Left renal cortex interstitium (tissue), 4 donors: ENCODE measurements around the gene KYNU. TPM values are rescaled to one million over a fixed set of nuclear protein-coding genes. Genes with fewer than 3 reads are reported as not detected.
"Not testable (repeated sequence)": the region's sequence is repeated elsewhere in the genome, so short reads cannot be mapped to it uniquely, and the experiment has no call there.

Experiments used
- DNase-seq, 4 donors: peaks; one replicate each; pipeline ENCODE4 v3.0.0-alpha.2; 2013; ENCODE audit warnings: low read depth in 4 of 4, low spot score in 2 of 4, missing footprints in 1 of 4
- polyA plus RNA-seq, 4 donors: library from polyadenylated mRNA; unstranded; fragments of 120-200 nt; gene quantifications; one replicate each; pipeline ENCODE4 v1.2.1, GENCODE V29; 2013; ENCODE audit not compliant: insufficient read length in 4 of 4

The KYNU gene
- polyA plus RNA-seq, 4 donors = 4.5 to 7.1 (median 5.4) TPM

DNA sequence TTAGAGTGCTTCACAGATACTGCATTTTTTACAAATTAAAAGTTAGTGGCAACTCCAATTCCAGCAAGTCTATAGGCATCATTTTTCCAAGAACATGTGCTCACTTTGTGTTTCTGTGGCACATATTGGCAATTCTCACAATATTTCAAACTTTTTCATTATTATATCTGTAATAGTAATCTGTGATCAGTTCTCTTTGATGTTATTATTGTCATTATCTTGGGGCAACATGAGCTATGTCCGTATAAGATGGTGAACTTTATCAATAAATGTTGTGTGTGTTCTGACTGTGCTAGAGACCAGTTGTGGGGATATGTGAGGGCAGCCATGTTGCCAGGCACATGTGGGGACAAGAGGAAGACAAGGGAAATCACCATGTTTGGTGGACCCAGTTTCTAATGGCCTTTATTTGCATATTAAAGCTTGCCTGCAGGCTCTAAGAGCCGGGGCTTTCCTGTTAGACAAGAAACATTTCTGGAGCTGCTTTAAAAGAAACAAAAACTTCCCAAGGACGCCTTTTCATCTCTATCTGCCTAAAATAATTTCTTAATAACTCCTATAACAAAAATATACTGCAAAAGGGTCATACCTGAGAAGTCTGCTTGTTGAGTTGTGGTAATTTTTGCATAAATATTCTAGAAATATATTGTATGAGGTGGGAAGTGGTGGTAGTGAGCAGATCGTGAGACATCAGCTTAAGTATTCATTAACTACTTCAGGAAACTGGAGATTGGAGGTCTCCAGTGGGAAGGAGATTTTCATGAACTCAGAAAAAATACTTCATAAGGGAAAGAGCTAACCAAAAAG, 37.2 kb downstream of the KYNU start:
- DNase-seq = no peak

DNA sequence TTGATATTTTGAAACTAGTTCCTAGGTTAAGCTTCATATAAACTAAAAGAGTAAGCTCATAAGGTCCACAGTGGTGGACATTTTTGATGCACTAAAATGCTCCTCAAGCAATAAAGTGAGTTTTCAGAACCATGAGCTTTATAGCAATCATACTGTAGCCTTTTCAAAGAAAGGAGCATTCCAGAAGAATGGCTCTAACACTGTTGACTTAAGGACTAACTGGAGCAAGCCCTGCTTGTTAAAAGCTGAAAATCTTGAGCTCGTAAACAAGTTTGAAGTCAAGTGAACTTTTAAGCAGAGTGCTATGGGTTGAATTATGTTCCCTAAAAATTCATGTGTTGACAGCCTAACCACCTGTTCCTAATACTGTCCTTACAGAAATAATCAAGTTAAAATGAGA, 38.0 kb downstream of the KYNU start:
- no peak for DNase-seq

DNA sequence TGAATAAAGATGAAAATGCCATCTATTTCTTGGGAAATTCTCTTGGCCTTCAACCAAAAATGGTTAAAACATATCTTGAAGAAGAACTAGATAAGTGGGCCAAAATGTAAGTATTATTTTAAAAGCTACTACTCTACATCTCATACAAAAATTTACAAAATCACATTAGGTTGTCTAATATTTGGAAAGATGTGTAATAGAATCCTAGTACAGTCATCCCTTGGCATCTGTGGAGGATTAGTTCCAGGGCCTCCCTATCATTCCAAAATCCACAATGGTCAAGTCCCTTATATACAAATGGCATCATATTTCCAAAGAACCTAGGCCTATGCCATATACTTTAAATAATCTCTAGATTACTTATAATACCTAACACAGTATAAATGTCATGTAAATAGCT, 41.2 kb downstream of the KYNU start:
- DNase-seq = no peak

DNA sequence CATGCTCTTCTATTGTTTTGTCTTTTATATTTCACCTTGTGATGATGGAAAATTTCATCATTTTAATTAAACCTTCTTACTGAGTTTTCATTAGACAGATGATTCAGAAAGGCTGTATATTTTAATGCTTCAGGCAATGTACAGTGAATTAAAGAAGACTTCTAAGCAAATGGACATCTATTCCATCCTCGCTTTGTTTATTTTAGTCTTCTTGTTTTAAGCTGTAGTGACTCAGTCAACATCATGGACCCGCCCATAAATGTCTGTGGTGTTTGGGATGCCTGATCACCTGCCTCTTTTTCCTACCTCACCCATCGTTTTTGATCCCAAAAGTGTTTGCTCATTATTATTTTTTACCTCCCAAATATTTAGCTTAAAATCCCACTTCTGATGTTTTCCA, 43.1 kb downstream of the KYNU start:
- DNase-seq = no peak

DNA sequence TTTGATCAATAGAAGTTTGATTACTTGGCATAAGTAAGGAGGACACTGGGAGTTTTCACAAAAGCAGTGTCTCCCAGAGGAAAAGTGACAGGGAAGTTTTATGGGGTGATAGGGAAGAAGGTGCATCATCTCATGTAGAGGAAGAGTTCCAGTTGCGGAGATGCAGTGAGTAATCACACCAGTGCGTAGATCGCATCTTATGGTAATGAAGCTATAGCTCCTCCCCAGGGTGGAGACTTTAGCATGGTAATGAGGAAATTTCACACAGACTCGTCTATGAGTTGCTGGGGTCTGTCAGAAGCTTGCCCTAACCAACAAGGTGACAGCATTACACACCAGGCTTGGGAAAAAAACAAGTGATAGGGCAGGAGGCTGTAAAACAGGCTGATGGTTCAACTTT, 49.0 kb downstream of the KYNU start:
- DNase-seq = no peak

DNA sequence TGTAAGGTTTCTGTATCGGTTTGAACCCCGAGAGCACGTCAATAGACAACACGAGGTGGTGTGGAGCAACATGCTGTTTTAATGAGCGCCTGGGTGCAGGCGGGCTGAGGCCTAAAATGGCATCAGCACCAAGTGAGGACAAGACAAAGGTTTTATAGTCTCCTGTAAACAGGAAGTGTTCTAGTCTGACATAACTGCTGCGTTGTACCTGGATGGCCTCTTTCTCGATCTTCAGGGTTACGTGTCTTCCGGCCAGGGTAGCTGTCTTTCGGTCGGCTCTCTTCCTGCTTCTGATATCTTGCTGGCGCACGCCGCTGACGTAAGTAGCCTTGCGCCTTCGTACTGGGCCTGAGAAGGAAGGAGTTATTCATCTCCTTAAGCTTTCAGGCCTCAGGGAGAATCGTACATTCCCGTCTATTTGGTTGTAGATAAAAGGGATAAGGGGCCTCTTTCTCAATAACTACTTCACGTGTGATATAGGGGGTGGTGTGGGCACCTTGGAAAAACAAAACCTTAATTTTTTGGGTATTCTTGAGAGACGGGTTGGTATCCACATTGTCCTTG, 53.5 kb downstream of the KYNU start:
- no peak for DNase-seq

DNA sequence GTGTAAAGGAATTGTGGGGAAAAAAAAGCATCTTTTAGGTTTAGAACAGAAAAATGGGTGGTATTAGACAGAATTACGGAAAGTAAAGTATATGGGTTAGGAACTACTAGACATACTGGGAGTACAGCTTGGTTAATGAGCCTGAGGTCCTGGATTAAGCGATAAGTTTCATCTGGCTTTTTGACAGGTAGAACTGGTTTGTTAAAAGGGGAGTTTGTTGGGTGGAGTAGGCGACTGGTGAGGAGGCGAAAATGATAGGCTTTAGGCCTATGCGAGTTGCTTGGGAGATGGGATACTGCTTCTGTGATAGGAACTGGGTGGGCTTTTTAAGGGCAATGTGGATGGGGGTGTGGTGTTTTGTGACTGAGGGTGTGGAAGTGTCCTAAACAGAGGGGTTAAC, 56.5 kb downstream of the KYNU start:
- DNase-seq = no peak

DNA sequence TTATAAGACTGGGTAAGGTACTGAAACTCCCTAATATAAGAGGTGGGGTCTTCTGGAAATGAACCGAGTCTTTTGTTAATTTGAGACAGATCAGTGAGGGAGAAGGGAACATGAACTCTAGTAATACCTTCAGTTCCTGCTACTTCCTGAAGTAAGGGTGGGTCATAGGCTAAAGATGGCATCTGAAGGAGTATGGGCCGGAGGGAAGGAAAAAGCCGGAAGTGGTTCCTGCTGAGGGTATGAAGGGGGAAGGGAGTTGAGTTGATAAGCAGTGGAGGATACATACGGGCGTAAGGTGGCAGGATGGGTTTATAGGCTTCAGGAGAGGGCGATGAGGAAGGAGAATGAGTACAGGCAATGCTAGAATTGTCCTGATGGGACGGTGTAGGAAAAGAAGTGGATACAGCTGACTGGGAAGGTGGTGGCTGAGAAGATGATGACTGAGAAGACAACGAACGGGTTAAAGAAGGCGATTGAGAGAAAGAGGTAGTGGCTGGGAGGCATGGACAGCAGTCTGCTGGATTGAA, 58.2 kb downstream of the KYNU start:
- DNase-seq = no peak

DNA sequence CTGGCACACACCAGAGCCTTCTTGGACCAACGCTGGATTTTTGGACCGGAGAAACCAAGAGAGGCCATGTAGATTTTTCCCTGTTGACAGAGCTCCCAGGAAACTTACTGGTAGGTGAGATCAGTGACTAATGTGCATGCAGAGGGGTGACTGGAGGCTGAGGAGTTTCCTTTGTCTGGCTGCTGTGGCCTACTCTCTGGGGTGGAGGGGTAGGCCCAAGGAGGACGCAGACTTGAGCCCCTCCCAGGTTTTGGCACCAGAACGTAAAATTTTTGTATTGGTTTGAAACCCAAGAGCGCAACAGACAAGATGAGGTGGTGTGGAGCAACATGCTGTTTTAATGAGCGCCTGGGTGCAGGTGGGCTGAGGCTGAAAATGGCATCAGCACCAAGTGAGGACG, 59.2 kb downstream of the KYNU start:
- no peak for DNase-seq

DNA sequence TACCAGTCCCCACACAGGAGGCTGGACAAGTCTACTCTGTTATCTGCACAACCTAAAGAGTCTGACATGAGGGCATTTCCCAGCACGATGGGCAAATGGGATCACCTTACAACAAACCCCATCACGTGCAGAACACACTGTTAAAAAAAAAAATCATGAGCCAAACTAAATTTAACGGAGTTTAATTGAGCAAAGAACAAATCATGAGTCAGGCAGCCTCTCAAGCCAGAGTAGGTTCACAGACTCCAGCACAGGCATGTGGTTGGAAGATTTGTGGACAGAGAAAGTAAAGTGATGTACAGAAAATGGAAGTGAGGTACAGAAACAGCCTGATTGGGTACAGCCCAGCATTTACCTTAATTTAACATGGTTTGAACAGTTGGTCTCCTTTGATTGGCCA, 59.9 kb downstream of the KYNU start:
- no peak for DNase-seq

DNA sequence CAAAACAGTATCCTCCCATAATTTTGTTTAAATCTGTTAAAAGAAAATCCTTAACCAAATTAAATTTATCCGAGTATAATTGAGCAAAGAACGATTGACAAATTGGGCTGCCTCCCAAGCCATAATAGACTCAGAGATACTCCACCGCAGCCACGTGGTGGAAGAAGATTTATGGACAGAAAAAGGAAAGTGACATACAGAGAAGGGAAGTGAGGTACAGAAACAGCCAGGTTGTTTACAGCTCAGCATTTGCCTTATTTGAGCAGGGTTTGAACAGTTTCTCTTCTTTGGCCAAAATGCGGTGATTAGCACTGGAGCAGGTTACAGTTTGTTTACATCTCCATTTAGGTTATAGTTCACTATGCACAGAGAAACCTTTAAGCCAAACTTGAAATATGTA, 60.8 kb downstream of the KYNU start:
- DNase-seq = no peak

DNA sequence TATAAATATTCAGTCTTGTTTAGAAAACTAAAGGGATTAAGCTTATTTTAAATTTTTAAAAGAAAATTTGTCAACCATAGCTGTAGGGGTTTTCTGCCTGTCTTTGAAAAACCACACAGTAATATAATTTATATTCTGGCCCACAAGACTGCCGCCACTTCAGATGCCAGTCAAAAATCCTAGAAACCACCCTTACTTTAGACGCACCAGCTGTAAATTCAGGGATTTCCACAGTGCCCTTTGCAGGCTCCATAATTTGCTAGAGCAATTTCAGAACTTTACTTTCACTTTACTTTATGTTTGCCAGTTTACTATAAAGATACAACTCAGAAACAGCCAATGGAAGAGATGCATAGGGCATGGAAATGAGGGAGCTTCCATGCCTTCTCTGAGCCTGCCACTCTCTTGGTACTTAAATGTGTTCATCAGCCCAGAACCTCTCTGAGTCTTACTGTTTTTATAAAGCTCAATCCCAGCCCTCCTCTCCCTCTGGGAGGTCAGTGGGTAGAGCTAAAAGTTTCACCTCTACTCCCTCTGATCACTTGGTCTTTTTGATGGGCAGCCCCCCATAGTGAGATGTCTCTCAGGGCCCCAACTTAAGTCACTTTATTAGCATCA, 63.3 kb downstream of the KYNU start:
- DNase-seq = no peak

DNA sequence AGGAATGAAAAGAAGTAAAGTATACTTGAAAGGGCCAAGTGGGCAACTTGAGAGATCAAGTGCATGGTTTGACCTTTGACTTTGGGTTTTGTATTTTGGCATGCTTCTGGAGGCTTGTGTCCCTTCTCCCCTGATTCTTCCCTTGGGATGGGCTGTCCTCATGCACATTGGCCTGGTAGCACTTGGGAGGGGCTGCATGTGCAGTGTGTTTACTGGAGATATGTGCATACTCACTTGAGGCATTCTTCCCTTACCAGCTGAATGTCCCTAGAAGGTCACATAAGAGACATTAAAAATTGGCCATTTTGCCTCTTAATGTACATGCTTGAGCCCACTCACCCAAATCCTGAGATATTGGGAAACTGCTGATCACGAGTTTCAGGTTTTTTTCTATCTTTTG, 65.2 kb downstream of the KYNU start:
- DNase-seq = no peak

DNA sequence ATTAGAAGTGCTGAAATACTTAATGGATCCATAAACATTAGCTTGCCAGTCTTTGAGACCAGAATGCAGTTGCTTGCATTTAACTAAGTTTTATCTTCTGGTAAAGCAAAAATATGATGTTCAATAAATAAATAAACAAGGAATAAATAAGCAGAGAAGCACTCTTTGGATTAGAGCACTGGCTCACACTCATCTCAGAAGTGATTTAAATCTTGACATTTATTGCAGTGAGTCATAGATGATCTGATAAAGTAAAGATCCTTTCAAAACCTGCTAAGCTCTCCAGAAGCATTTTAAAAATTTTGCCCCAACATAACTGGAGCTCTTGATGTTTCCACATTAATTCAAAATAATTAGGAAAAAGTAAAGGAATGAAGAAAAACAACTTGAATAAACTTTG, 66.8 kb downstream of the KYNU start:
- DNase-seq = no peak

DNA sequence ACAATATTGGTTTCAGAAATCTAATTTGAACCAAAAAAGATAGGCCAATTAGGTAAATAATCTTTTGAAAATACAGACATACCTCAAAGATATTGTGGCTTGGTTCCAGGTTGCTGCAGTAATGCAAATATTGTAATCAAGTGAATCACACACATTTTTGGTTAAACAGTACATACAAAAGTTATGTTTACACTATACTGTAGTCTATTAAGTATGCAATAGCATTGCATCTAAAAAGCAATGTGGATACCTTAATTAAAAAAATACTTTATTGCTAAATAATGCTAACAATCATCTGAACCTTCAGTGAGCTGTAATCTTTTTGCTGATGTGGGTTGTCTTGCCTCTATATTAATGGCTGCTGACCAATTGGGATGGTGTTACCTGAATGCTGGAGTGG, 67.3 kb downstream of the KYNU start:
- no peak for DNase-seq

DNA sequence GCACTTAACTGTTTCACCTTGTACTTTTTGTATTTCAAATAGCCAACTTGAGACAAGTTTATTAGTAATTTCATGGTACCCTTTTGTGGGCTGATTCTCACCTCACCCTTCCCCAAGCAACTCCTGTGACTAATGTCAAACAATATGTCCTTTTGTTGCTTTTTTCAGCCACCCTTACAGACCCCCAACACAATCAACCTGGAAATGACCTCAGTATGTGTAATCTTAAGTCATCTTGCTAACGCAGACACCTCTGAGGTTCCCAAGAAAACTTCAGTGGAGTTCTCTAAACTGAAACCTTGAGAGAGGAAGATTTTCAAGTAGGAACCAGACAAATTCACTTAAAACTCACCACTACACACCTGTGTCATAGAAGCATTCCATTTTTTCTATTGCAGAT, 69.5 kb downstream of the KYNU start:
- DNase-seq = no peak

DNA sequence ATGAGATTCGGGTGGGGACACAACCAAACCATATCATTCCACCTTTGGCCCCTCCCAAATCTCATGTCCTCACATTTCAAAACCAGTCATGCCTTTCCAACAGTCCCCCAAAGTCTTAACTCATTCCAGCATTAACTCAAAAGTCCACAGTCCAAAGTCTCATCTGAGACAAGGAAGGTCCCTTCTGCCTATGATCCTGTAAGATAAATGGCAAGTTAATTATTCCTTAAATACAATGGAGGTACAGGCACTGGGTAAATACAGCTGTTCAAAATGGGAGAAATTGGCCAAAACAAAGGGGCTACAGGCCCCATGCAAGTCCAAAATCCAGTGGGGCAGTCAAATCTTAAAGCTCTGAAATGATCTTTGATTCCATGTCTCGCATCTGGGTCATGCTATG, 71.3 kb downstream of the KYNU start:
- not testable (repeated sequence) for DNase-seq

DNA sequence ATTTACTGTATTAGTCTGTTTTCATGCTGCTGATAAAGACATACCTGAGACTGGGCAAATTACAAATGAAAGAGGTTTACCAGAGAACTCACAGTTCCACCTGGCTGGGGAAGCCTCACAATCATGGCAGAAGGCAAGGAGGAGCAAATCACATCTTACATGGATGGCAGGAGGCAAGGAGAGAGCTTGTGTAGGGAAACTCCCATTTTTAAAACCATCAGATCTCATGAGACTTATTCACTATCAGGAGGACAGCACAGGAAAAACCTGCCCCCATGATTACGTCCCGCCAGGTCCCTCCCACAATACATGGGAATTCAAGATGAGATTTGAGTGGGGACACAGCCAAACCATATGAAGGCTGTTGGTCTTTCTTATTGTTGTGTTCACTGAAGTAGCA, 72.9 kb downstream of the KYNU start:
- DNase-seq = not testable (repeated sequence)

DNA sequence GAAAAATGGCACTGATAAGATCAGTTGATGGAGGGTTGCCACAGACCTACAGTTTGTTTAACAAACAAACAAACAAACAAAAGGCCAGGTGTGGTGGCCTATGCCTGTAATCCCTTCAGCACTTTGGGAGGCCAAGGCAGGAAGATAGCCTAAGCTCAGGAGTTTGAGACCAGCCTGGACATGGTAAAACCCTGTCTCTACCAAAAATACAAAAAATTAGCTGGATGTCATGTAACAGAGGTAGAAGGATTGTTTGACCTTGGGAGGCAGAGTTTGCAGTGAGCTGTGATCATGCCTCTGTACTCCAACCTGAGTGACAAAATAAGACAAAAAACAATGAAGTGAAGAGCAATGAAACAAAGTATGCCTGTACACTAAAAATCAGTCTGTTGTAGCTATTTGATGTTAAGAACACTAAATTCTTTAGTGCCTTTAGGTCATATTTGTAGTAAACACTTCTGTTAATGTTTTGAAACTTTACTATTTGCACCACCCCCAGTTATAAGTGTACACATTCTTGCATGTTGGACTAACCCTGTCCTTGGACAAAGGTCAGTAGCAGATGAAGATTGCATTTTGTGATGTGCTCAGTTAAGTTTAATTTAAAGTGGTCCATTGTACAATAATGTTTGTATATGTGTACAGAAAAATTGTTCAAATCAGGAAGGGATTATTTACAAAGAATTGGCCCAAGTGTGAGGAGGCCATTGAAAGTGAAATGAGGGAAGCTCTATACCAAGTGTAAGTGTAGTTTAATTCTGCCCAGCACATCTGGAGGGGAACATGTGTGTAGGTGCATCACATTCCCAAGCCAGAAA, 73.9 kb downstream of the KYNU start:
- no peak for DNase-seq

DNA sequence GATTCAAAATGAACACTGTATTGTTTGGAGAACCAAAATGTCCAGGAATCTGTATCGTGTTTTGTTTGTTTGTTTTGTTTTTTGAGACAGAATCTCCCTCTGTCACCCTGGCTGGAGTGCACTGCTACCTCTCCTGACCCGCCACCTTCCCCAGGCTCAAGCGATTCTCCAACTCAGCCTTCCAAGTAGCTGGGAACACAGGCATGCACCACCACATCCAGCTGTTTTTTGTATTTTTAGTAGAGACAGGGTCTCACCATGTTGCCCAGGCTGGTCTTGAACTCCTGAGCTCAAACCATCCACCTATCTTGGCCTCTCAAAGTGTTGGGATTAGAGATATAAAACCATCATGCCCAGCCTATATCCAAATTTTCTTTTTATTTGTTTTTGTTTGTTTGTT, 74.6 kb downstream of the KYNU start:
- DNase-seq = no peak
